Astrocyte (in vitro differentiated cells and primary cell): ENCODE data around the gene ADAMTS12. TPM values are rescaled to one million over a fixed set of nuclear protein-coding genes. Genes with fewer than 3 reads are reported as not detected.

Experiments
- DNase-seq: peaks from one replicate; pipeline ENCODE4 v3.0.0-alpha.2; 2010; ENCODE audit warnings: low read depth
- FAIRE-seq: peaks from 2 replicates; lab custom pipeline; 2011; peaks lifted over from hg19 to GRCh38; lab: Jason Lieb, UNC
- H2AFZ ChIP-seq: 2 replicates; pipeline ENCODE4 v1.6.0; 2012; ENCODE audit warnings: low read depth, low read length, inconsistent platforms
- H3K27ac ChIP-seq: 2 replicates; pipeline ENCODE4 v1.5.1; 2011; ENCODE audit warnings: low read depth, low read length, inconsistent platforms
- H3K27me3 ChIP-seq: 2 replicates; pipeline ENCODE4 v1.6.0; 2011; ENCODE audit warnings: low read length, inconsistent platforms; ENCODE audit not compliant: insufficient read depth
- H3K36me3 ChIP-seq: 2 replicates; pipeline ENCODE4 v1.5.1; 2011; ENCODE audit warnings: low read length, inconsistent platforms; ENCODE audit not compliant: insufficient read depth
- H3K4me1 ChIP-seq: 2 replicates; pipeline ENCODE4 v1.5.1; 2011; ENCODE audit warnings: low read length, inconsistent platforms; ENCODE audit not compliant: insufficient read depth
- H3K4me2 ChIP-seq: 2 replicates; pipeline ENCODE4 v1.6.0; 2012; ENCODE audit warnings: low read length, inconsistent platforms
- H3K4me3 ChIP-seq: 2 replicates; pipeline ENCODE4 v1.5.1; 2011; ENCODE audit warnings: low read depth, mild to moderate bottlenecking, low read length, inconsistent platforms; ENCODE audit not compliant: insufficient read depth
- H3K79me2 ChIP-seq: 2 replicates; pipeline ENCODE4 v1.6.0; 2012; ENCODE audit warnings: mild to moderate bottlenecking, low read length, inconsistent platforms; ENCODE audit not compliant: insufficient read depth
- H3K9ac ChIP-seq: 2 replicates; pipeline ENCODE4 v1.6.0; 2012; ENCODE audit warnings: mild to moderate bottlenecking, low read length, inconsistent platforms
- H3K9me3 ChIP-seq: 2 replicates; pipeline ENCODE4 v1.5.1; 2012; ENCODE audit warnings: low read depth, mild to moderate bottlenecking, low read length, inconsistent platforms; ENCODE audit not compliant: insufficient read depth
- H4K20me1 ChIP-seq: 2 replicates; pipeline ENCODE4 v1.6.0; 2012; ENCODE audit warnings: low read length, inconsistent platforms; ENCODE audit not compliant: insufficient read depth
- H3K27ac Mint-ChIP-seq: one replicate; pipeline ENCODE4 v1.8.0; 2021; ENCODE audit warnings: mild to moderate bottlenecking, mixed read lengths; ENCODE audit not compliant: unreplicated experiment
- H3K27me3 Mint-ChIP-seq: one replicate; pipeline ENCODE4 v1.8.0; 2021; ENCODE audit warnings: low read depth, mixed read lengths; ENCODE audit not compliant: unreplicated experiment
- H3K36me3 Mint-ChIP-seq: one replicate; pipeline ENCODE4 v1.8.0; 2021; ENCODE audit warnings: low read depth, mixed read lengths; ENCODE audit not compliant: unreplicated experiment
- H3K4me1 Mint-ChIP-seq: one replicate; pipeline ENCODE4 v1.8.0; 2021; ENCODE audit warnings: low read depth, mixed read lengths; ENCODE audit not compliant: unreplicated experiment
- H3K4me3 Mint-ChIP-seq: one replicate; pipeline ENCODE4 v1.8.0; 2021; ENCODE audit warnings: mild to moderate bottlenecking, moderate library complexity, mixed read lengths; ENCODE audit not compliant: unreplicated experiment
- H3K9me3 Mint-ChIP-seq: one replicate; pipeline ENCODE4 v1.8.0; 2021; ENCODE audit warnings: mild to moderate bottlenecking, mixed read lengths; ENCODE audit not compliant: unreplicated experiment
- EZH2 ChIP-seq: IDR thresholded peaks from 2 replicates; pipeline ENCODE4 v1.6.1; 2012; ENCODE audit warnings: mild to moderate bottlenecking, low read length, inconsistent platforms; ENCODE audit not compliant: insufficient read depth
- total RNA-seq: library from RNA; stranded (reverse); gene quantifications from 2 replicates; pipeline ENCODE4 v1.2.1, GENCODE V29; 2021
- TF ChIP-seq, protein P1 (sequence below): IDR thresholded peaks from 2 replicates; pipeline ENCODE4 v1.5.1; 2011; ENCODE audit warnings: low read depth, mild to moderate bottlenecking, inconsistent platforms, low read length, moderate library complexity; ENCODE audit not compliant: insufficient read depth

Gene ADAMTS12
- total RNA-seq, 1 donor from 2014 or later, result 156 TPM

DNA sequence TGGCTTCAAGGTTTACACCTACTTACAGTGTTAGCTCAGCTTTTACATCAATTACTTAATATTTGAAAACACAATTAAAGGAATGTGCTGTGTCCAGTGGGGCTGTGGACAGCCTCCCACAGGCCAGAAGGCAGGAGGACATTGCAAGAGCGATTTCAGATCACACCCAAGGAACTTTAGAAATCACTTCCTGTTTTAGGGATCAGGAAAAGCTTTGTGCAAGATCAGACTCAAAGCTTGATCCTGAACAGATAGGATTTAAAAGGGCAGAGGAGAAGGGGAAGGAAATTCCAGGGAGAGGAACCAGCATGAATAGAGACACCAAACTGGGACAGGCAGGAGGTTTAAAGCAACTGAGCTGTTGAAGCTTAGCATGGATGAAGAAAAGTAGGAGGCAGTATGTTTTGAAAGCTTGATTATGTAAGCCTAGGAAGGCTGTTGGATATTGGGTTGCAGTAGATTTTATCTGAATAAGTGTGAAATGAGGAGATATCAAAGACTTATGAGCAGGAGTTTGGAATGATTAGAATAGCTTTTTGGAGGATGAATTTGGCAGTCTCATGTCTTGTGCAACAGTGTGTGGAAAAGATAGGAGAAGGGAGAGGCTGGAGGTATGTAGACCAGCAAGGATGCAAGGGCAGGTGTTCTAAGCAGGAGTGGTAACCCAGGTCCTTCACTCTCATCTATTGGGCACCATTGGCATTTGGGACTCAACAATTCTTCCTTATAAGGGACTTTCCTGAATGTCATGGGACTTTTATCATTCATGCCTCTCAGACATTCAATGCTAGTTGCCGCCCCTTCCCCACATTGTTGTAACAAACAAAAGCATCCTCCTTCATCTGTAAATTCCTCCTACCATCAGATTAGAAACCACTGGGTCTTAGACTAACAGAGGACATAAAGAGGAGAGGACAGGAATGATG, 327.5 kb downstream of the ADAMTS12 start:
- Mint-ChIP-seq H3K9me3 (no peaks in the 10 kb centered on the region), H3K4me3 (no peak overlapping the region), H3K4me1 (peaks cover 11% of the 10 kb centered on the region), H3K27ac (no peak overlapping the region), H3K27me3 (no peaks in the 10 kb centered on the region), H3K36me3 (peaks cover 22% of the 10 kb centered on the region)
- peaks cover 46% of the 10 kb centered on the region for H4K20me1 ChIP-seq
- no peak overlapping the region for H3K4me3 ChIP-seq
- DNase-seq, result no peak
- H3K9ac ChIP-seq, result no peak overlapping the region
- FAIRE-seq, result no peak
- H3K9me3 ChIP-seq, result no peaks in the 10 kb centered on the region
- no peak overlapping the region for H2AFZ ChIP-seq
- no peak overlapping the region for H3K4me2 ChIP-seq
- no peaks in the 10 kb centered on the region for H3K4me1 ChIP-seq
- peaks cover 20% of the 10 kb centered on the region for H3K79me2 ChIP-seq
- TF ChIP-seq, protein P1, sequence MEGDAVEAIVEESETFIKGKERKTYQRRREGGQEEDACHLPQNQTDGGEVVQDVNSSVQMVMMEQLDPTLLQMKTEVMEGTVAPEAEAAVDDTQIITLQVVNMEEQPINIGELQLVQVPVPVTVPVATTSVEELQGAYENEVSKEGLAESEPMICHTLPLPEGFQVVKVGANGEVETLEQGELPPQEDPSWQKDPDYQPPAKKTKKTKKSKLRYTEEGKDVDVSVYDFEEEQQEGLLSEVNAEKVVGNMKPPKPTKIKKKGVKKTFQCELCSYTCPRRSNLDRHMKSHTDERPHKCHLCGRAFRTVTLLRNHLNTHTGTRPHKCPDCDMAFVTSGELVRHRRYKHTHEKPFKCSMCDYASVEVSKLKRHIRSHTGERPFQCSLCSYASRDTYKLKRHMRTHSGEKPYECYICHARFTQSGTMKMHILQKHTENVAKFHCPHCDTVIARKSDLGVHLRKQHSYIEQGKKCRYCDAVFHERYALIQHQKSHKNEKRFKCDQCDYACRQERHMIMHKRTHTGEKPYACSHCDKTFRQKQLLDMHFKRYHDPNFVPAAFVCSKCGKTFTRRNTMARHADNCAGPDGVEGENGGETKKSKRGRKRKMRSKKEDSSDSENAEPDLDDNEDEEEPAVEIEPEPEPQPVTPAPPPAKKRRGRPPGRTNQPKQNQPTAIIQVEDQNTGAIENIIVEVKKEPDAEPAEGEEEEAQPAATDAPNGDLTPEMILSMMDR, result no peak
- TF ChIP-seq EZH2, result no peak
- H3K27ac ChIP-seq, result no peak overlapping the region
- H3K36me3 ChIP-seq, result no peaks in the 10 kb centered on the region
- H3K27me3 ChIP-seq, result no peaks in the 10 kb centered on the region

DNA sequence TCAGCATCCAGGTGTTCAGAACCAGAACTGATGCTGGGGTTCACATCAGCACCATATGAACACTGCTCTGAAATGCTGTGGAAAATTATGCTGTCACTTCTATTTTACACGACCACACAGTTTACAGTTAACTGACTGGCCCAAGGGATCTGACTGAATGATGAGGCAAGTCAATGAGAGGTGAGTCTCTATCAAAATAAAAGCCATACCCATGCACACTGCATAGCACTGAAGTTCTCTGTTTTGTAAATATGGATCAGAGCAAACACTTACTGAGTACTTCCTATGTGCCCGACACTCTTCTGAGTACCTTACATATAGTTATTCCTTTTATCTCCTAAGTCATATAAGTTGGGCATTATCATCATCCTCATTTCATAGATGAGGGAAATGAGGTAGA, 328.3 kb downstream of the ADAMTS12 start:
- Histone ChIP-seq H3K36me3 (no peaks in the 10 kb centered on the region), H4K20me1 (peaks cover 51% of the 10 kb centered on the region), H3K4me3 (no peak overlapping the region), H3K27ac (no peak overlapping the region), H3K4me2 (no peak overlapping the region), H2AFZ (no peak overlapping the region), H3K4me1 (no peaks in the 10 kb centered on the region), H3K79me2 (peaks cover 20% of the 10 kb centered on the region), H3K9ac (no peak overlapping the region), H3K27me3 (no peaks in the 10 kb centered on the region), H3K9me3 (no peaks in the 10 kb centered on the region)
- no peak overlapping the region for H3K27ac Mint-ChIP-seq
- no peaks in the 10 kb centered on the region for H3K9me3 Mint-ChIP-seq
- DNase-seq, result no peak
- peaks cover 26% of the 10 kb centered on the region for H3K36me3 Mint-ChIP-seq
- no peak overlapping the region for H3K4me3 Mint-ChIP-seq
- H3K27me3 Mint-ChIP-seq, result no peaks in the 10 kb centered on the region
- TF ChIP-seq EZH2, result no peak
- TF ChIP-seq, protein P1, result no peak
- FAIRE-seq, result no peak
- H3K4me1 Mint-ChIP-seq, result peaks cover 11% of the 10 kb centered on the region

- H3K4me2 ChIP-seq, result no peak overlapping the region
- H3K27ac ChIP-seq, result no peak overlapping the region
- no peaks in the 10 kb centered on the region for H3K27me3 Mint-ChIP-seq
- no peaks in the 10 kb centered on the region for H3K9me3 ChIP-seq
- no peak overlapping the region for H3K27ac Mint-ChIP-seq
- no peak for TF ChIP-seq EZH2
- TF ChIP-seq, protein P1, result no peak
- FAIRE-seq (no peak), DNase-seq (peak; percentile 7)
- H3K4me3 ChIP-seq, result no peak overlapping the region
- no peaks in the 10 kb centered on the region for H3K9me3 Mint-ChIP-seq
- H3K36me3 Mint-ChIP-seq, result peaks cover 42% of the 10 kb centered on the region
- H3K9ac ChIP-seq, result no peak overlapping the region
- no peaks in the 10 kb centered on the region for H3K79me2 ChIP-seq
- no peaks in the 10 kb centered on the region for H3K27me3 ChIP-seq
- H2AFZ ChIP-seq, result no peak overlapping the region
- H3K4me1 ChIP-seq, result no peaks in the 10 kb centered on the region
- no peak overlapping the region for H3K4me3 Mint-ChIP-seq
- H4K20me1 ChIP-seq, result peaks cover 20% of the 10 kb centered on the region
- peaks cover 11% of the 10 kb centered on the region for H3K36me3 ChIP-seq
- peaks cover 10% of the 10 kb centered on the region for H3K4me1 Mint-ChIP-seq
These were observed 333.3 kb downstream of the ADAMTS12 start for GRCh38 chr5:33558489-33558888.
